KMS-11 (cell line): ENCODE data around the gene TRERF1.

Source experiments
- H2AFZ ChIP-seq: fragments of 200-600 bp; sonication (generic); 2 replicates; pipeline ENCODE4 v1.6.1; 2016; ENCODE audit warnings: antibody characterized with exemption, mixed run types, low read depth
- H3K27ac ChIP-seq: fragments of 200-600 bp; sonication (generic); 2 replicates; pipeline ENCODE4 v1.6.1; 2016; ENCODE audit warnings: mild to moderate bottlenecking, mixed run types
- H3K27me3 ChIP-seq: fragments of 200-600 bp; sonication (generic); 2 replicates; pipeline ENCODE4 v1.6.1; 2017; ENCODE audit warnings: mild to moderate bottlenecking, low read depth, mixed run types, moderate library complexity; ENCODE audit not compliant: insufficient read depth
- H3K36me3 ChIP-seq: fragments of 200-600 bp; sonication (generic); 2 replicates; pipeline ENCODE4 v1.6.1; 2017; ENCODE audit warnings: mild to moderate bottlenecking, mixed run types; ENCODE audit not compliant: insufficient read depth
- H3K4me1 ChIP-seq: fragments of 200-600 bp; sonication (generic); 2 replicates; pipeline ENCODE4 v1.6.1; 2016; ENCODE audit warnings: mild to moderate bottlenecking, low read depth, mixed run types; ENCODE audit not compliant: poor library complexity, severe bottlenecking
- H3K4me2 ChIP-seq: fragments of 200-600 bp; sonication (generic); 2 replicates; pipeline ENCODE4 v1.7.0; 2016; ENCODE audit warnings: mild to moderate bottlenecking, mixed run types
- H3K4me3 ChIP-seq: fragments of 200-600 bp; sonication (generic); IDR thresholded peaks from 2 replicates; pipeline ENCODE4 v1.6.1; 2017; ENCODE audit warnings: low read depth, low read length, mixed read lengths; ENCODE audit not compliant: insufficient read depth
- H3K79me2 ChIP-seq: fragments of 200-600 bp; sonication (generic); 2 replicates; pipeline ENCODE4 v1.6.1; 2016; ENCODE audit warnings: low read depth, mixed run types; ENCODE audit not compliant: insufficient read depth
- H3K9ac ChIP-seq: fragments of 200-600 bp; sonication (generic); 2 replicates; pipeline ENCODE4 v1.6.1; 2016; ENCODE audit warnings: mild to moderate bottlenecking, mixed run types
- H4K20me1 ChIP-seq: fragments of 200-600 bp; sonication (generic); 2 replicates; pipeline ENCODE4 v1.6.1; 2016; ENCODE audit warnings: mild to moderate bottlenecking, mixed run types; ENCODE audit not compliant: insufficient read depth
- CTCF ChIP-seq: fragments of 200-600 bp; sonication (generic); conservative IDR thresholded peaks from 2 replicates; pipeline ENCODE4 v1.6.1; 2017; ENCODE audit warnings: low read depth, mild to moderate bottlenecking, antibody characterized with exemption, low read length, moderate library complexity, mixed read lengths

The TRERF1 gene

GRCh38 chr6:42281570-42281969 lies 170.2 kb downstream of the TRERF1 start:
- no peaks in the 10 kb centered on the region for H3K4me1 ChIP-seq
- H3K27ac ChIP-seq, result no peak overlapping the region
- no peaks in the 10 kb centered on the region for H3K27me3 ChIP-seq
- no peak overlapping the region for H3K4me2 ChIP-seq
- no peak for TF ChIP-seq CTCF
- H3K79me2 ChIP-seq, result no peaks in the 10 kb centered on the region
- no peaks in the 10 kb centered on the region for H4K20me1 ChIP-seq
- H2AFZ ChIP-seq, result no peak overlapping the region
- no peak overlapping the region for H3K9ac ChIP-seq
- no peak overlapping the region for H3K4me3 ChIP-seq
- H3K36me3 ChIP-seq, result no peaks in the 10 kb centered on the region

- no peak overlapping the region for H3K27ac ChIP-seq
- H3K9ac ChIP-seq, result no peak overlapping the region
- H2AFZ ChIP-seq, result no peak overlapping the region
- no peaks in the 10 kb centered on the region for H3K27me3 ChIP-seq
- no peaks in the 10 kb centered on the region for H4K20me1 ChIP-seq
- H3K4me2 ChIP-seq, result no peak overlapping the region
- H3K4me1 ChIP-seq, result no peaks in the 10 kb centered on the region
- no peaks in the 10 kb centered on the region for H3K79me2 ChIP-seq
- no peaks in the 10 kb centered on the region for H3K36me3 ChIP-seq
- H3K4me3 ChIP-seq, result no peak overlapping the region
- no peak for TF ChIP-seq CTCF
These were observed 170.7 kb downstream of the TRERF1 start for GRCh38 chr6:42280966-42281533.

- Histone ChIP-seq H3K9ac (no peak overlapping the region), H3K4me2 (no peak overlapping the region), H3K27ac (no peak overlapping the region), H3K4me3 (no peak overlapping the region), H3K79me2 (no peaks in the 10 kb centered on the region), H4K20me1 (no peaks in the 10 kb centered on the region), H3K4me1 (no peaks in the 10 kb centered on the region), H3K27me3 (no peaks in the 10 kb centered on the region), H2AFZ (no peak overlapping the region), H3K36me3 (no peaks in the 10 kb centered on the region)
- TF ChIP-seq CTCF, result no peak
These were observed 171.6 kb downstream of the TRERF1 start for GRCh38 chr6:42279966-42280629.

GRCh38 chr6:42279144-42279781 lies 172.5 kb downstream of the TRERF1 start:
- H3K9ac ChIP-seq, result no peak overlapping the region
- H3K79me2 ChIP-seq, result no peaks in the 10 kb centered on the region
- H3K36me3 ChIP-seq, result no peaks in the 10 kb centered on the region
- no peak overlapping the region for H3K4me2 ChIP-seq
- H3K4me1 ChIP-seq, result no peaks in the 10 kb centered on the region
- no peak overlapping the region for H3K4me3 ChIP-seq
- H3K27ac ChIP-seq, result no peak overlapping the region
- H3K27me3 ChIP-seq, result no peaks in the 10 kb centered on the region
- no peak for TF ChIP-seq CTCF
- H2AFZ ChIP-seq, result no peak overlapping the region
- H4K20me1 ChIP-seq, result no peaks in the 10 kb centered on the region
